Naive thymus-derived CD4-positive, alpha-beta T cell (primary cell): ENCODE data around the gene SGSM2. TPM values are rescaled to one million over a fixed set of nuclear protein-coding genes. Genes with fewer than 3 reads are reported as not detected.

Source experiments
- ATAC-seq: fragments of 150-1000 bp; cut with Tn5 transposase; 2 replicates; pipeline ENCODE4 v1.10.0; 2021; ENCODE audit warnings: mild to moderate bottlenecking, moderate library complexity
- CTCF ChIA-PET: fragments of 350-600 bp; sonication (Branson Sonifier 250); formaldehyde crosslinking; loops from one replicate; lab custom pipeline; 2021; ENCODE audit warnings: antibody characterized with exemption; lab: Charles Lee
- POLR2A ChIA-PET: fragments of 350-600 bp; sonication (Branson Sonifier 250); formaldehyde crosslinking; loops from one replicate; lab custom pipeline; 2021; ENCODE audit warnings: antibody characterized with exemption, inconsistent platforms; lab: Charles Lee
- DNase-seq, 9 donors: peaks; one replicate each; pipeline versions ENCODE4 v3.0.0 to v3.0.0-alpha.2; 2020 to 2022; ENCODE audit warnings: mixed read lengths in 1 of 9
- H3K27ac ChIP-seq: one replicate; pipeline ENCODE4 v1.7.0; 2013; ENCODE audit warnings: mild to moderate bottlenecking, low read depth, low read length, moderate library complexity
- H3K27me3 ChIP-seq, 2 donors: one replicate each; pipeline ENCODE4 v1.7.0; 2013; ENCODE audit warnings: low read length in 2 of 2, mild to moderate bottlenecking in 2 of 2, moderate library complexity in 2 of 2; ENCODE audit not compliant: control insufficient read depth in 2 of 2, insufficient read depth in 2 of 2
- H3K36me3 ChIP-seq, 3 experiments: 1 replicate in 2 of 3; 2 replicates in 1 of 3; pipeline ENCODE4 v1.7.0; 2013; ENCODE audit warnings: low read length in 3 of 3, mild to moderate bottlenecking in 3 of 3, moderate library complexity in 1 of 3; ENCODE audit not compliant: insufficient read depth in 3 of 3, control insufficient read depth in 2 of 3
- H3K4me1 ChIP-seq, 2 donors: one replicate each; pipeline ENCODE4 v1.7.0; 2013; ENCODE audit warnings: low read length in 2 of 2, mild to moderate bottlenecking in 2 of 2, moderate library complexity in 1 of 2; ENCODE audit not compliant: control insufficient read depth in 2 of 2, insufficient read depth in 2 of 2
- H3K4me3 ChIP-seq: 2 replicates; pipeline ENCODE4 v1.7.0; 2013; ENCODE audit warnings: mild to moderate bottlenecking, low read length
- H3K9me3 ChIP-seq, 3 experiments: 1 replicate in 2 of 3; 2 replicates in 1 of 3; pipeline ENCODE4 v1.7.0; 2013; ENCODE audit warnings: low read length in 3 of 3; ENCODE audit not compliant: control insufficient read depth in 2 of 3
- H3K27ac Mint-ChIP-seq, 9 donors: one replicate each; pipeline ENCODE4 v1.8.0; 2020 to 2022; ENCODE audit warnings: mixed read lengths in 9 of 9, mild to moderate bottlenecking in 8 of 9, moderate library complexity in 5 of 9, inconsistent platforms in 2 of 9
- H3K27me3 Mint-ChIP-seq, 5 donors: one replicate each; pipeline ENCODE4 v1.8.0; 2021 to 2022; ENCODE audit warnings: mixed read lengths in 5 of 5, mild to moderate bottlenecking in 1 of 5
- H3K36me3 Mint-ChIP-seq, 5 donors: one replicate each; pipeline ENCODE4 v1.8.0; 2020 to 2022; ENCODE audit warnings: mixed read lengths in 5 of 5, mild to moderate bottlenecking in 3 of 5, inconsistent platforms in 1 of 5
- H3K4me1 Mint-ChIP-seq, 7 donors: one replicate each; pipeline ENCODE4 v1.8.0; 2020 to 2022; ENCODE audit warnings: mixed read lengths in 7 of 7, mild to moderate bottlenecking in 3 of 7, inconsistent platforms in 1 of 7
- H3K4me3 Mint-ChIP-seq, 10 donors: one replicate each; pipeline ENCODE4 v1.8.0; 2020 to 2022; ENCODE audit warnings: mild to moderate bottlenecking in 10 of 10, mixed read lengths in 10 of 10, moderate library complexity in 6 of 10, inconsistent platforms in 2 of 10
- H3K9me3 Mint-ChIP-seq, 11 donors: one replicate each; pipeline ENCODE4 v1.8.0; 2020 to 2022; ENCODE audit warnings: mixed read lengths in 11 of 11, mild to moderate bottlenecking in 4 of 11, inconsistent platforms in 1 of 11, moderate library complexity in 1 of 11
- intact Hi-C, 2 donors: fragments of 100-400 bp; cut with micrococcal nuclease; formaldehyde crosslinking; loops; one replicate each; pipeline ENCODE4 v1.15.1; 2023
- polyA plus RNA-seq, 2 donors: library from polyadenylated mRNA; unstranded; fragments of 300-500 nt; fragmentation: Illumina TruSeq; gene quantifications; one replicate each; pipeline ENCODE4 v1.2.3, GENCODE V29; 2021
- total RNA-seq, 6 experiments: library from RNA in 5 of 6; stranded (reverse) in 5 of 6; gene quantifications; 1 replicate in 5 of 6; 2 replicates in 1 of 6; pipeline ENCODE4 v1.2.3 and lab custom pipeline; 2021 to 2026

The SGSM2 gene
- total and polyA plus RNA-seq, 7 experiments from 2014 or later = 9.4 to 151 (median 118) TPM

DNA sequence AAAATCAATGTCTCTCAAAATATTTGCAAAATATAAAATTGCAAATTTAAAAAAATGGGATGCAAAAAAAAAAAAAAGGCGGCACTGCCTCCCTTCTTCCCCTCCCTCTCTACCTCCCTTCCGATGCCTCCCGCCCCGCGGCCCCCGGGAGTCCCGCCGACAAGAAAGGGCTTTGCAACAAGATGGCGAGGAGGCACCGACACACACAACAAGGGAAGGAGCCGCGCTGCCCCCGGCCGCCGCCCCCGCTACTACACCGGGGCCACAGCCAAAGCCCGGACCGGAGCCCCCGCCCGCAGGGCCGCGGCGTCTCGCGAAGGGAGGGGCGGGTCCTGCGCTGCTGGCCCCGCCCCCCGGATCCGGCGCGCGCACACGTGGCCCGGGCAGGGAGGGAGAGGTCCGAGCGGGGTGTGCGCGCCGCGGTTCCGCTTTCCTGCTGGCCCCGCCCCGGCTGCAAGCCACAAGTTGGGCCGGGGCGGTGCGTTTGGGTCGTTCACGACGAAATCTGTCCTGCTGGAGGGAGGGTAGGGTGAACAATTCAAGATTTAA, 63.6 kb downstream of the SGSM2 start, which contains the start of gene MNT:
TSS of gene MNT (minus strand) at position 184 of the 549 bp plus-strand sequence. CDS start 348 bp downstream, outside the sequence.
- peak; percentile 68 for ATAC-seq
- H3K9me3 ChIP-seq = no peaks in the 10 kb centered on the region
- peak within 1 kb of the TSS; percentile 97 for H3K27ac ChIP-seq
- ChIA-PET POLR2A (interaction anchor here (1.0 to 5.8 kb wide), 6 partner anchors 10 to 65 kb away, joined by 3 to 82 read pairs (median 6); partner anchors contain the start of gene TSR1), CTCF (interaction anchor here (1.0 to 3.1 kb wide), 4 partner anchors 9 to 156 kb away, joined by 3 to 23 read pairs (median 8); no protein-coding TSS in a partner anchor)
- Mint-ChIP-seq H3K27me3 (no peaks in the 10 kb centered on the region), H3K4me3 (peak within 1 kb of the TSS; percentile 94 to 100 (median 99)), H3K36me3 (no peaks in the 10 kb centered on the region), H3K9me3 (peaks cover 0 to 10% (median 0%) of the 10 kb centered on the region in 11 donors), H3K27ac (peak within 1 kb of the TSS; percentile 97 to 100 (median 100)), H3K4me1 (peaks cover 32 to 64% (median 40%) of the 10 kb centered on the region in 7 donors)
- intact Hi-C loops = loop anchor here (1.0 to 5.0 kb wide), 20 partner anchors 8 to 1236 kb away; partner anchors contain the start of genes CLUH (in 2 of the 2), METTL16 (in 2 of the 2), TSR1 (in 2 of the 2) and CTNS (in 1 of the 2)
- peaks cover 6 to 37% of the 10 kb centered on the region in 2 donors for H3K4me1 ChIP-seq
- DNase-seq = peak; percentile 91 to 98 (median 96)
- H3K27me3 ChIP-seq = no peaks in the 10 kb centered on the region
- H3K36me3 ChIP-seq = peaks cover 0 to 8% (median 0%) of the 10 kb centered on the region in 3 experiments
- peak within 1 kb of the TSS; percentile 94 for H3K4me3 ChIP-seq

DNA sequence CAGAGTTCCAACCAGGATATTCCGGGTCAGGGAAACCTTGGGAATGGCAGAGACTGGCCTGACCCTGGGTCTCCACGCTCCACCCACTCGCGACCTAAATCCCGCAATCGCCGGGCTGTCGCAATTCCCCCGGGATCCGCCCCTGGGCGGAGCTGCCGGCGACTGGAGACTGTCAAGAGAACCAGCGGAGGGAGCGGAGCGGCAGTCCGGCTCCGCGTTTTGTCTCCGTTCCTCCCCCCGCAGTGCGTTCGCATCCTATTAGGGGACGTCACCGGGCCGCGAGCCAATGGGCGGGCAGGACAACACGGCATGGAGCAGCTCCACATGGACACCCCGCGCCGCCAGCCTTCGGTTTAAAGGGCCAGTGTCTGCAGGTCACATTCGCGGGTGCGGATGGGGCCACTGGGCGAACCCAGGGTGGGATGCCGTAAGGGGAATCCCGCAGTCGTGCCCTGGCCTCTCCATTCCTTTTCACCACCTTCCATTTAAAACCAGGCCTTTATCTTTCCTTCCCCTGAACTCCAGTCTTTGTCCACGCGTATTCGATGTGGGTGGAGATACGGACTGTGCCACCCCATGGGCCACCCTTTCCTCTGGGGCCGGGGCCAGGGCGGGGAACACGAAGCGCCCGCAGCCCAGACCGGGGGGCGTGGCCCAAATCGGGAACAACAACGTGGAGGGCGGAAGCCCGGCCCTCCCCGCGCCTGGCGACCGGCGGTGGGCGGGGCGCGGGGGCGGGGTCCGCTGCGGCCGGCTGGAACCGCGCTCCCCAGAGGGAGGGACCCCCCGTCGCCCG, 64.3 kb downstream of the SGSM2 start:
- POLR2A ChIA-PET = interaction anchor here (0.7 to 5.8 kb wide), 7 partner anchors 9 to 66 kb away, joined by 3 to 82 read pairs (median 7); partner anchors contain the start of gene TSR1
- peak; percentile 94 to 100 (median 99) for DNase-seq
- H3K27ac Mint-ChIP-seq = peak overlapping the region; percentile 97 to 100 (median 99)
- peaks cover 0 to 10% (median 0%) of the 10 kb centered on the region in 3 experiments for H3K36me3 ChIP-seq
- no peaks in the 10 kb centered on the region for H3K27me3 Mint-ChIP-seq
- peak overlapping the region; percentile 97 for H3K27ac ChIP-seq
- CTCF ChIA-PET = interaction anchor here (0.6 to 3.1 kb wide), 4 partner anchors 10 to 39 kb away, joined by 4 to 23 read pairs (median 8); no protein-coding TSS in a partner anchor
- H3K4me1 Mint-ChIP-seq = peaks cover 27 to 62% (median 35%) of the 10 kb centered on the region in 7 donors
- peaks cover 0 to 10% (median 0%) of the 10 kb centered on the region in 11 donors for H3K9me3 Mint-ChIP-seq
- H3K27me3 ChIP-seq = no peaks in the 10 kb centered on the region
- no peaks in the 10 kb centered on the region for H3K36me3 Mint-ChIP-seq
- H3K4me3 Mint-ChIP-seq = peak overlapping the region; percentile 94 to 100 (median 98)
- intact Hi-C loops = loop anchor here (1.0 to 5.0 kb wide), 21 partner anchors 8 to 1235 kb away; partner anchors contain the start of genes CLUH (in 2 of the 2), METTL16 (in 2 of the 2), TSR1 (in 2 of the 2) and CTNS (in 1 of the 2)
- peak overlapping the region; percentile 94 for H3K4me3 ChIP-seq
- H3K4me1 ChIP-seq = peaks cover 6 to 30% of the 10 kb centered on the region in 2 donors
- no peaks in the 10 kb centered on the region for H3K9me3 ChIP-seq
- ATAC-seq = peak; percentile 73

- Histone ChIP-seq H3K36me3 (peaks cover 0 to 14% (median 0%) of the 10 kb centered on the region in 3 experiments), H3K9me3 (no peaks in the 10 kb centered on the region), H3K27ac (peak overlapping the region; percentile 97), H3K4me3 (peak overlapping the region; percentile 56), H3K4me1 (peaks cover 6 to 21% of the 10 kb centered on the region in 2 donors), H3K27me3 (no peaks in the 10 kb centered on the region)
- intact Hi-C loops = loop anchor here (1.0 to 5.0 kb wide), 5 partner anchors 20 to 568 kb away; partner anchors contain the start of genes CLUH (in 1 of the 2) and METTL16 (in 1 of the 2)
- ChIA-PET CTCF (interaction anchor here (0.6 to 3.1 kb wide), 3 partner anchors 13 to 1637 kb away, joined by 3 to 23 read pairs (median 11); no protein-coding TSS in a partner anchor), POLR2A (interaction anchor here (0.5 to 5.8 kb wide), 6 partner anchors 10 to 114 kb away, joined by 3 to 82 read pairs (median 8); partner anchors contain the start of gene TSR1)
- no peak for DNase-seq
- Mint-ChIP-seq H3K9me3 (peaks cover 0 to 10% (median 0%) of the 10 kb centered on the region in 11 donors), H3K4me3 (peak overlapping the region; percentile 82 to 100 (median 87)), H3K27ac (peak overlapping the region; percentile 55 to 100 (median 95)), H3K4me1 (peaks cover 29 to 59% (median 31%) of the 10 kb centered on the region in 7 donors), H3K27me3 (no peaks in the 10 kb centered on the region), H3K36me3 (no peaks in the 10 kb centered on the region)
- no peak for ATAC-seq
Measured at GRCh38 chr17:2402544-2402943, 65.2 kb downstream of the SGSM2 start.

- Mint-ChIP-seq H3K27ac (peak overlapping the region in 8 of 9 donors; percentile 25 to 100 (median 92)), H3K4me1 (peaks cover 24 to 54% (median 26%) of the 10 kb centered on the region in 7 donors), H3K36me3 (no peaks in the 10 kb centered on the region), H3K9me3 (peaks cover 0 to 9% (median 0%) of the 10 kb centered on the region in 11 donors), H3K4me3 (peak overlapping the region in 9 of 10 donors; percentile 82 to 100 (median 88)), H3K27me3 (no peaks in the 10 kb centered on the region)
- ATAC-seq (no peak), DNase-seq (no peak)
- Histone ChIP-seq H3K9me3 (no peaks in the 10 kb centered on the region), H3K36me3 (peaks cover 0 to 14% (median 0%) of the 10 kb centered on the region in 3 experiments), H3K4me1 (peaks cover 6 to 16% of the 10 kb centered on the region in 2 donors), H3K4me3 (no peak overlapping the region), H3K27ac (peak overlapping the region; percentile 97), H3K27me3 (no peaks in the 10 kb centered on the region)
- intact Hi-C loops = loop anchor here (2.0 to 5.0 kb wide), 4 partner anchors 109 to 568 kb away; partner anchors contain the start of genes CLUH (in 1 of the 2) and METTL16 (in 1 of the 2)
- POLR2A ChIA-PET = interaction anchor here (0.5 to 5.8 kb wide), 4 partner anchors 9 to 115 kb away, joined by 3 to 82 read pairs (median 6); no protein-coding TSS in a partner anchor
- CTCF ChIA-PET = interaction anchor here (0.6 to 3.1 kb wide), 3 partner anchors 13 to 1636 kb away, joined by 3 to 23 read pairs (median 11); no protein-coding TSS in a partner anchor
Measured at GRCh38 chr17:2403044-2403443, 65.7 kb downstream of the SGSM2 start.

- Mint-ChIP-seq H3K9me3 (peaks cover 0 to 5% (median 0%) of the 10 kb centered on the region in 11 donors), H3K4me1 (peaks cover 10 to 39% (median 14%) of the 10 kb centered on the region in 7 donors), H3K36me3 (no peaks in the 10 kb centered on the region), H3K27ac (peak overlapping the region in 5 of 9 donors; percentile 11 to 70 (median 47)), H3K27me3 (no peaks in the 10 kb centered on the region), H3K4me3 (no peak overlapping the region)
- DNase-seq = no peak
- ChIA-PET POLR2A (no interaction called here), CTCF (interaction anchor here (0.6 to 3.0 kb wide), 2 partner anchors 23 to 354 kb away, joined by 3 to 14 read pairs; no protein-coding TSS in a partner anchor)
- Histone ChIP-seq H3K4me3 (no peak overlapping the region), H3K27ac (no peak overlapping the region), H3K27me3 (no peaks in the 10 kb centered on the region), H3K9me3 (no peaks in the 10 kb centered on the region), H3K4me1 (peaks cover 6% of the 10 kb centered on the region in 2 donors), H3K36me3 (peaks cover 0 to 10% (median 0%) of the 10 kb centered on the region in 3 experiments)
- intact Hi-C loops = no loop called here
- no peak for ATAC-seq
Measured at GRCh38 chr17:2405247-2405926, 68.1 kb downstream of the SGSM2 start.
